Stimulated activated CD4-positive, alpha-beta T cell treated with anti-CD3 and anti-CD28 coated beads, Interleukin-4, amount 100 ng/mL, for 24 hours (primary cell): ENCODE data around the gene MRPS18B.
"Not testable (repeated sequence)": the region's sequence is repeated elsewhere in the genome, so short reads cannot be mapped to it uniquely, and the experiment has no call there.

Experiments
- DNase-seq: peaks from one replicate; pipeline ENCODE4 v3.0.0-alpha.2; 2020

Gene MRPS18B

GRCh38 chr6:30645989-30646388 lies 28.3 kb downstream of the MRPS18B start:
- DNase-seq, result no peak

DNA sequence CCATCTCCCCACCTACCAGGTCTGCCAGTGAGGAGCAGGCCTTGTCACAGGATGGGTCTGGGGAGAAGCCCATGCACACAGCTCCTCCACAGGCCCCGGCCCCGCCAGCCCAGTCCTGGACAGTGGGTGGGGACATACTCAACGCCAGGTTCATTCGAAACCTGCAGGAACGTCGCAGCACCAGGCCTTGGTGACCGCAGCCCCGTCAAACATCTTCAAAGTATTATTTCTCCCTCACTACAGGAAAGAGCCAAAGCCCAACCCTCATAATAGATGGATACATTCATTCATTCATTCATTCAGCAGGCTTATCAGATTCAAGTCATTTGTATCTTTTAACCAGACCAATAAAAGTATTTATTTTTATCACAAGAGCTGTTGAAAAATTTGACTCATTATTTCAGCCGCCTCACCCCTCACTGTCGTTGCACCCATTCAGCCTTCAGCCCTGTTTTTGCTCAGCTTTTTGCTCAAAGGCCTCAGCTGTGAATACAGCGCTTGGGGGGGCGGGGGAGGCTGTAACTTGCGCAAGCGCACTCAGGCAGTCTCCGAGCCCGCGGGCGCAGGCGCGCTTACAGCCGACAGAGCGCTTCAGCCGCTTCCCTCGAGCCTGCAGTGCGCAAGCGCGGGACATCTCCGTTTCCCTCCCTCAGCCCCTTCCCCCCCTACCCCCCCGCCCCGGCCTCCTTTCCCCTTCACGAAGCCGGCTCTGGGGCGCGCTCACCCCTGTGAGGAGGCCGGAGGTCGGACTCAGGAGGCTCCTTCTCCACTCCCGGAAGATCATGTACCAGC lies 29.0 kb downstream of the MRPS18B start, which contains the start of gene C6orf136:
TSS of gene C6orf136 (plus strand) at position 684 of the 792 bp plus-strand sequence. CDS start at position 783, 99 bp downstream.
- DNase-seq, result peak; percentile 93

GRCh38 chr6:30647242-30648116 lies 29.8 kb downstream of the MRPS18B start:
- DNase-seq, result peak; percentile 79

- no peak for DNase-seq
Measured at GRCh38 chr6:30651143-30651542, 33.5 kb downstream of the MRPS18B start.

DNA sequence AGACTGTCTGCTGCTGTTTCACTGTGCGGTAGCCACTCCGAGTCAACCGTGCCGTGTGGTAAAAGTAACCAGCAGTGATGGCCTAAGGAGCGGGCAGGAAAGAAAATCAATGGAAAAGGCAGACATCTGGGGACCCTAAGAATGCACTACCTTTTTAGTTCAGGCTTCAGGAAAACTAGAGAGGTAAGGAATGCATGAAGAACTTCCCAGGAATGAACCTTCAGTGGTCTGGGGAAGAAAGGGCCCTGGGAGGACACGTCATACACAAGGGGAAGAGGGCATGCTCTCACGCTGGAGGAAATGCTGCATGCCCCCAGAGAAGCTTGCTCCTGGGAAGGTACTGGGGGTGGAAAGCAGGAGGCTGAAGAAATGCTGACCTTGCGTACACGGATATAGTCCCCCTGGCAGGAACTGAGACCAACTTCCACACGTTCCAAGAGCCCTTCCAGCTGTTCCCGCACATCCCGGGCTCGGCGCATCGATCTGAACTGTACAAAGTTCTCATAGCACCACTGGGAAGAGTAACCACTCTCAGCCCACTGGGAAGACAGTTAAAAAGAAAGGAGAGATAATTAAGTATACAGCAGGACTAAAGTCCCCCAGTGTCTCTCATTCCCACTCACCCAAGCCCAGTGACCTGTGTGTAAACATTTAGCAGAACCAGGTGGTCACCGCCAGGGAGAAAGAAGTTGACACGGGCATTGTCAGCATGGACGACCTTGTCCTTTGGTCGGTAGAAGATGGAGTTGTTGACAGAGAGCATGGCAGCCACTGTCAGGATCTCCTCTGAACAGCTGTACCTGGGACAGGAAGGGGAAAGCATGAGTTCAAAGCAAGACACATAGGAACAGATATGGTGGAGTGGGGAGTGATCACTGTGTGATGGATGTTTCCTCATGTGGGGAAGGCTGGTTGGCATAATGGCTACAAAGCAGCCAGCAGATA lies 37.4 kb downstream of the MRPS18B start:
- DNase-seq, result no peak

GRCh38 chr6:30655743-30656094 lies 38.1 kb downstream of the MRPS18B start:
- DNase-seq, result no peak

- DNase-seq, result no peak
Measured at GRCh38 chr6:30656513-30656912, 38.9 kb downstream of the MRPS18B start.

DNA sequence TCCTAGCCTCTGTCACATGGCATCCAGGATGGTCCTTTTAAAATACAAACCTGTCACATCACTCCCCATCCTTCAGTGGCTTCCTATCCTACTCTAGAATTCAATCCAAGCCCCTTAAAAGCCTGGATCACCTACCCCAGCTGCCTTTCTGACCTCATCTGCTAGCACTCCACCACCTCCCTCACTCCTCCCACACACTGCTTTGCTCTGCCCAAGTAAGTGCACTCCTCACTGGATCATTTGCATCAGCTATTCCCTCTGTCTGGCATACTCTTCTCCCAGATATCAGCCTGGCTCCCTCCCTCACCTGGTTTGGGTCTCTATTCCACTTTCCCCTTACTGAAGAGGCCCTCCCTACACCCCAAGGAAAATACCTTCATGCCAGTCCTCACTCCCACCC lies 39.8 kb downstream of the MRPS18B start:
- no peak for DNase-seq

DNA sequence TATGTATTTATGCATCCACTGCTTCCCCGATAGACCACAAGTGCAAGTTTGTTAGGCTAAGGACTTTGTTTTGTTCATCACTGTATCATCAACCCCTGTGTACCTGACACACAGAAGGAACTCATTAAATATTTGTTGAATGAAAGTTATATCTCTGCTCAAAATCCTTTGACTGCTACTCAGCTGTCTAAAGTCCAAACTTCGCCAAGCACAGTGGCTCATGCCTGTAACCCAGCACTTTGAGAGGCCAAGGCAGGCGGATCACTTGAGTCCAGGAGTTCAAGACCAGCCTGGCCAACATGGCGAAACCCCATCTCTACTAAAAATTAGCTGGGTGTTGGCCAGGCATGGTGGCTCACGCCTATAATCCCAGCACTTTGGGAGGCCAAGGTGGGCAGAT lies 40.3 kb downstream of the MRPS18B start:
- DNase-seq, result not testable (repeated sequence)

- no peak for DNase-seq
Measured at GRCh38 chr6:30664994-30665767, 47.5 kb downstream of the MRPS18B start.

DNA sequence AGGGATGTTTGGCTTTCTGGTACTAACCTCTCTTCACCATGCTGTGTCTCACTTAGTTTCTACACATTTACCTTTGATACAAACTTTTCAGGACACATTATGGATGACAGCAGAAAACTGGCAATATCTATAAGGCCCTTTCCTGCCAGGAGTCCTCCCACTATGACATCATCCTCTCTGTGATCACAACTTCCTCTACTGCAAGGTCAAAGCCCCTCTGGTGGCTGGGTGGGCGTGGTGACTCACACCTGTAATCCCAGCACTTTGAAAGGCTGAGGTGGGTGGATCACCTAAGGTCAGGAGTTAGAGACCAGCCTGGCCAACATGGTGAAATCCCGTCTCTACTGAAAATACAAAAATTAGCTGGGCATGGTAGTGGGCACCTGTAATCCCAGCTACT lies 48.7 kb downstream of the MRPS18B start:
- DNase-seq, result peak; percentile 47

GRCh38 chr6:30670760-30671527 lies 53.3 kb downstream of the MRPS18B start:
- DNase-seq, result no peak

- DNase-seq, result peak; percentile 94
Measured at GRCh38 chr6:30672445-30673253, 55.0 kb downstream of the MRPS18B start, which contains the start of gene DHX16. Gene DHX16, minus strand, starts transcription at chr6:30673006. Its CDS starts 165 bp downstream, at chr6:30672841.
